Spinal cord (tissue), 10 donors: Measurements from ENCODE around the gene DSCAML1. TPM values are rescaled to one million over a fixed set of nuclear protein-coding genes. Genes with fewer than 3 reads are reported as not detected.
A peak's percentile ranks its signal among the peaks of the same experiment; 100 is the strongest.

ENCODE experiments used
- DNase-seq, 6 donors: peaks; one replicate each; pipeline versions ENCODE4 v3.0.0 to v3.0.0-alpha.2; 2013 to 2015; ENCODE audit warnings: low spot score in 6 of 6, low read depth in 4 of 6
- H3K27ac ChIP-seq: one replicate; pipeline ENCODE4 v1.5.1; 2013; ENCODE audit warnings: low read depth, low read length, control low read depth
- H3K27me3 ChIP-seq: one replicate; pipeline ENCODE4 v1.6.1; 2013; ENCODE audit warnings: low read length; ENCODE audit not compliant: control insufficient read depth, insufficient read depth
- H3K36me3 ChIP-seq: one replicate; pipeline ENCODE4 v1.6.1; 2013; ENCODE audit warnings: low read length; ENCODE audit not compliant: control insufficient read depth, insufficient read depth
- H3K4me1 ChIP-seq: one replicate; pipeline ENCODE4 v1.6.1; 2013; ENCODE audit warnings: low read length; ENCODE audit not compliant: control insufficient read depth, insufficient read depth
- H3K4me3 ChIP-seq: one replicate; pipeline ENCODE4 v1.5.1; 2013; ENCODE audit warnings: low read depth, low read length, control low read depth
- H3K9me3 ChIP-seq: one replicate; pipeline ENCODE4 v1.6.1; 2013; ENCODE audit warnings: low read length; ENCODE audit not compliant: control insufficient read depth, insufficient read depth
- WGBS: methylation state at CpG from one replicate; pipeline ENCODE4 v1.1.5; 2013; ENCODE audit warnings: missing lambda C conversion rate; ENCODE audit not compliant: insufficient coverage; 5-methylcytosine and 5-hydroxymethylcytosine counted together
- polyA plus RNA-seq, 2 donors: library from polyadenylated mRNA; unstranded; fragments of 120-200 nt; gene quantifications; one replicate each; pipeline ENCODE4 v1.2.1, GENCODE V29; 2013; ENCODE audit not compliant: insufficient read length in 2 of 2
- total RNA-seq, 2 donors: library from RNA; depleted of rRNA in 1 of 2; stranded (reverse); fragments of 120-200 nt in 1 of 2; fragments of >200 nt in 1 of 2; gene quantifications; one replicate each; pipeline versions ENCODE4 v1.2.3 to v1.2.4, GENCODE V29; 2013 to 2014
- donor health status: healthy.

The DSCAML1 gene
- total and polyA plus RNA-seq, 4 donors = 3.5 to 14.4 (median 8.2) TPM

DNA sequence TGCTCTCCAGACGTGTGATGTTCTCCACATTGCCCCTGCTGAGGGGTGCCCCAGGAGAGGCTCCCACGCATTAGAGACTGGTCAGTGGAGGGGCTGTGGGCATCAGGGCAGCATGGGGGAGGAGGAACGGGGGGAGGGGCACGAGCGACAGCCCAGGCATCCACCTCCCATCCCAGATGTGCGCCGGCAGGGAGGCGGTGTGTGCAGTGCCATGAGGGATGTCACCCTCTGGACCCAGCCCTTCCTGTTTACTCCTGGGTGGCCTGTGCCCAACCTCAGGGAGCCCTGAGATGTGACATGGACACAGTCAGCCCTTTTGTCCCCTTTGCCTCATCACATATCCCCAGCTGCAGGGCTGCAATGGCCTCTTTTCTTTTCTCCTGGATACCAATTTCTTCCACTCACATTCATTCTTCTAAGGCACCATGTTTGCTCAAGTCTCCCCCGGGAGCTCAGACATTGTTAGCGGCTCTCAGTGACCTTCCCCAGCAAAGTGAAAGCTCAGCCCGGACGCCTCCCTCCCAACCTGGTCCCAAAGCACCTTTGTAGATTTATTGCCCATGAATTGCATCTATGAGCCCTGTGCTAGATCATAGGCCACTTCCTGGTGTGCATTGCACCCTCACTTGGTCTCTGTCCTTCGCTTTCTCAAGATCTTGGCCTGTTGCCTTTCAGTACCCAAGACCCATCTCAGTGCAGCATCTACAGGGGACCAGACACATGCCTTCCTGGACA, 318.7 kb downstream of the DSCAML1 start:
- no peaks in the 10 kb centered on the region for H3K9me3 ChIP-seq
- 64% methylated on average over 6 of the region's 13 CpGs for WGBS
- peaks cover 18% of the 10 kb centered on the region for H3K4me1 ChIP-seq
- no peaks in the 10 kb centered on the region for H3K27me3 ChIP-seq
- H3K27ac ChIP-seq = no peak overlapping the region
- H3K36me3 ChIP-seq = peaks cover 34% of the 10 kb centered on the region
- no peak overlapping the region for H3K4me3 ChIP-seq
- no peak for DNase-seq

DNA sequence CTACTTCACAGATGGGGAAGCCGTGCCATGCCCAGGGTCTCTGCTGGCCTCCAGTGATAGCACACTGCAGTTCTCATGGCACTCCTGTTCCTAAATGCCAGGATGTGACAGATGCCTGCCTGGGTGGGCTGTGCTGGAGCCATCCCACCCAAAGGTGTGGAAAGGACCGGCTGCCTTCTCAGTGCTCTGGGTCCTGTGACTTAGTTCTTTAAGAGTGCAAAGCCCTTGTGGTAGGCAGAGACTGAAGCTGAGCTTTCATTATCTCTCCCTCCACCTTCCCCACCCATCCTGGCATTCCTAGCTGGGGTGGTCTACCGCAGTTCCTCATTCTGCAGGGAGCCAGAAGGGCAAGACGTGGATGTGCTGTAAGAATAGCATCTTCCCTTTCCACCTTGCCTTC, 319.3 kb downstream of the DSCAML1 start:
- Histone ChIP-seq H3K9me3 (no peaks in the 10 kb centered on the region), H3K4me3 (no peak overlapping the region), H3K27ac (no peak overlapping the region), H3K27me3 (no peaks in the 10 kb centered on the region), H3K4me1 (peaks cover 18% of the 10 kb centered on the region), H3K36me3 (peaks cover 34% of the 10 kb centered on the region)
- 79% methylated on average over 3 of the region's 4 CpGs for WGBS
- no peak for DNase-seq

DNA sequence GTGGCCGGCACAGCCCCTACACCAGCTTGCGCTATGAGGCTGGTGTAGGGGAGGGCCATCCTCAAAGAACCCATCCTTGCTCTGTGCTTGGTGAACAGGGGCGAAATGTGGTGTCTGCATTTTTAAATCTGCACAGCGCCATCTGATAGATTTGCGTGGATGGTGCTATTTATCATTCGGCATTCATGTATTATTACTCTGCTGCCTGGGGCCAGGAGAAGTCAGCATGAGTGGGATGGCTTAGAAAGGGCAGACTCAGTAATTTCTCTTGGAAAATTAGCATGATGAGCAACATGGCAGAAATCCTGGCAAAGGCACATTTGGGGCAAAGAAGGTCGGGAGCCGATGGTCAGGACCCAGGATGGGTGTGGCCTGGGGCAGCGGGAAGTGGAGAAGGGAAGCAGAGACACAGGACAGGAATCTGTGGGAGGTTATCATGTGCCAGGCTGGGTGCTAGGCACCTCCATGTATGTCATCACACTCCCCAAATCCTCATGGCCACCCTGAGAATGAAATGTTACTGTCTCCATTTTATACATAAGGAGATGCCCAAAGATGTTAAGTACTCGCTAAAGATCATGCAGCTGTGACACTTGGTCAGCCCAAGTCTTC, 320.4 kb downstream of the DSCAML1 start:
- H3K36me3 ChIP-seq = peaks cover 30% of the 10 kb centered on the region
- no peaks in the 10 kb centered on the region for H3K9me3 ChIP-seq
- peak in 1 of 6 donors; percentile 78 for DNase-seq
- H3K27me3 ChIP-seq = no peaks in the 10 kb centered on the region
- no peak overlapping the region for H3K4me3 ChIP-seq
- WGBS = 45% methylated on average over 6 of the region's 10 CpGs
- peaks cover 15% of the 10 kb centered on the region for H3K4me1 ChIP-seq
- H3K27ac ChIP-seq = no peak overlapping the region

DNA sequence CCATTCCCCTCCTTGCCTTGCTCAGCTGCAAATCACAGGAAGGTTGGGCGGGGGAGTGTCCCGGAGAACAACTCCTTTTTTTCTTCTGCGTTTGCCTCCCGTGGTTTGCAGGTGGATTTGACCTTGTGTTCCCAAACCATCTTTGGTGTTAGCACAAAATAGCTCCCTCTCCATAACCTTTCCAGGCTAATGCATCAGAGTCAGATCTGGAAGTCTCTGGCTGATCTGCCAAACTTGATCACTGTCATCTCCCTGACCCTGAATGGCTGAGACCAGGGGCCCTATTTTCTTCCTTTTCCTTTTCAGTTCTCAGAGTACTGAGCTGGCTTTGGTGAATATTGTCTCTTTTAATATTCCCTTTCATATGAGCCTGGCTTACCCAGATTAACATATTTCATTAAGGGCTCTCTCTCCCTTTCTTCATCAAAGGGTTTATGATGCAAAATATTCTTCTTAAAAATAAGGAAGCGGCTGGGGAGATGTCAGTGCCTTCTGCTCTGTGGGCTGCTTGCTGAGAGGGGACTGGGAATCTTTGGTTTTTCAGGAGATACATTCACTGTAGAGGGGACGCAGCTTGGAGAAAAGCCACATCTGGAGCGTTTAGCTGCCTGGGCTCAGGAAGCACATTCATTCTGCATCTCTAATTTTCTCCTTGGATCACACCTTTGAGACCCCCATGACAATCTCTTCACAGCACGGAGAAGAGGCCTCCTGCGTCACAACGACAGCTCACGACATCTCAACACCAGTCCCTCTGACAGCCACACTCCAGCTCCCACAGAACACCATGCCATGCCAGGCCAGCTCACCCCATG, 321.1 kb downstream of the DSCAML1 start:
- Histone ChIP-seq H3K4me3 (no peak overlapping the region), H3K27me3 (no peaks in the 10 kb centered on the region), H3K36me3 (peaks cover 28% of the 10 kb centered on the region), H3K9me3 (no peaks in the 10 kb centered on the region), H3K4me1 (peaks cover 15% of the 10 kb centered on the region), H3K27ac (no peak overlapping the region)
- DNase-seq = peak in 2 of 6 donors; percentile 32 to 91
- 46% methylated on average over 10 of the region's 11 CpGs for whole genome bisulfite sequencing

DNA sequence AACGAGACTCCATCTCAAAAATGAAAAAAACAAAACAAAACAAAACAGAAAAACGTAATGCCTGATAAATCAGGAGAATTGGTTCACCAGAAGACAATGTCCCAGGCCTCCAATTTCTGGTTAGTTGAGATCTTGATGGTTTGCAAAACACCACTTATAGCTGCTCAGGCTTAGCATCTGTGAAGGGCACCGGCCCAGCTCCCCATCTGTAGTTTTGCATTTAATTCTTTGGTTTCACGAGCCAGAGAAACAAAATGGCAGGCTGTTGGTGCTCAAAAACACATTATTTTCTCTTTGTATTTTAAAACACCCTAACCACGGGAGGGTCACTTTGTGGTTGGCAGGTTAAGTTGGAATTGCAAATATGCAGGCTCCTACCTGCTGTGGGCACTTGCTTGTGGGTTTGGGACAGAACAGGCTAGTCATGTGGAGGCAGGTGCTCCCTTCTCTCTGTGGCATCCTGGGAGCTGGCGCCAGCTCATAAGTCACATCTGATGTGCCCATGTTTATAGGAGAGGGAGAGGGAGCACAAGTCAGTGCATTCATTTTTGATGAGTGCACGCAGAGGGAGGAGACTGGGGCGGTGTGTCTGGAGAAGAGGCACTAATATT, 323.4 kb downstream of the DSCAML1 start:
- peak in 2 of 6 donors; percentile 46 to 71 for DNase-seq
- Histone ChIP-seq H3K27ac (no peak overlapping the region), H3K36me3 (peaks cover 14% of the 10 kb centered on the region), H3K4me1 (peaks cover 15% of the 10 kb centered on the region), H3K27me3 (no peaks in the 10 kb centered on the region), H3K9me3 (no peaks in the 10 kb centered on the region), H3K4me3 (no peak overlapping the region)
- WGBS = 63% methylated on average over 4 of the region's 8 CpGs

DNA sequence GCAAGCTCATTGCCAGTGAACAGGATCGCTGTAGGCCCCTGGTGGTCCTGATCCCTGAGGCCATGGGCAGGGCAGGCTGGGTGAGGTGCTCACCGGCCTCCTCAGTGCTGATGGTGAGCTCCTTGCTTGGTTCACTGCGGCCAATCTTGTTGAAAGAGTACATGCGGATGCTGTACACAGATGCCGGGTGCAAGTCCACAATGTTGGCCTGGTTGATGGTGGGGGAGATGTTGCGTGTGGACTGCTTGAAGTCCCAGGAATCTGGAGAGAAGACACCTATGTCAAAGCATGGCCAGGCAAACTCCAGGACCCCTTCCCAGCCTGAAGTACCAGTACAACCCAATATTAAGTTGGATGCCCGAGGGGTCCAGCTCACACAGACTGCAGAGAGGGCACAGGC, 325.2 kb downstream of the DSCAML1 start:
- no peaks in the 10 kb centered on the region for H3K9me3 ChIP-seq
- no peak for DNase-seq
- 99% methylated on average over 5 of the region's 7 CpGs for whole genome bisulfite sequencing
- no peaks in the 10 kb centered on the region for H3K27me3 ChIP-seq
- H3K4me1 ChIP-seq = peaks cover 17% of the 10 kb centered on the region
- H3K27ac ChIP-seq = no peak overlapping the region
- peaks cover 11% of the 10 kb centered on the region for H3K36me3 ChIP-seq
- H3K4me3 ChIP-seq = no peak overlapping the region

DNA sequence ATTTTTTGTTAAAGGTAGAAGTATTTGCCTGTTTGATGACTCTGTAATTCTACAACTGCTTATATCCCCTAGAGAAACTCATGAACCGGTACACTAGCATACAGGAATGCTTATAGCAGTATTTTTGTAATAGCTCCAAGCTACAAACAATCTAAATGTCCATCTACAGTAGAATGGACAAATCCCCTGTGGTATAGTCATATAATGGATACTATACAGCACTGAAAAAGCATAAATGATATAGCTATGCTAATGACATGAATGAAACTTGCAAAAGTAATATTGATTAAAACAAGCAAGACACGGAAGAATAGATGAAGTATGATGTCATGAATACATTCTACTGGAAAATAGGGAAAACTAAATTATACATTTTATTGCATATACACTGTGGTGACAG, 326.4 kb downstream of the DSCAML1 start:
- no CpG with 5 or more reads among the region's 2 CpGs for WGBS
- no peak overlapping the region for H3K4me3 ChIP-seq
- H3K9me3 ChIP-seq = no peaks in the 10 kb centered on the region
- H3K4me1 ChIP-seq = peaks cover 7% of the 10 kb centered on the region
- no peak overlapping the region for H3K27ac ChIP-seq
- peaks cover 12% of the 10 kb centered on the region for H3K36me3 ChIP-seq
- DNase-seq = no peak
- no peaks in the 10 kb centered on the region for H3K27me3 ChIP-seq

DNA sequence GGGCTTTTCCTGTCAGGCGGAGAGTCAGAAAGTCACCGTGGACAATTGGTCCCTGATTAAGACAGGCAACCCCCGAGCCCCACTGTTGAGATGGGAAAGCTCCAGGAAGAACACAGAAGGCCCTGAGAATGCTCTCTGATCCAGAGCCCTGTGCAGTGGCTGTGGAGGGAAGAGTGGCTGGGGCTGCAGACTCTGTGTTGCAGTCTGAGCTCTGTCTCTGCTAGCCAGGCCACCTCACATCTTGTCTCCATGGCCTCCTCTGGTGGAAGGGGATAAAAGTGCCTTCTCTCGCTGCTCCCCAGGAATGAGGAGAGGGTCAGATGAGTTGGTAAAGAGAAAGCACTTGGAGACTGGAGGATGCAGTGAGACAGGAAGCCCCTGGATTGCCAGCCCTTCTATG, 328.1 kb downstream of the DSCAML1 start:
- DNase-seq = no peak
- H3K4me1 ChIP-seq = peaks cover 9% of the 10 kb centered on the region
- H3K27me3 ChIP-seq = no peaks in the 10 kb centered on the region
- WGBS = 84% methylated on average over 4 of the region's 4 CpGs
- peaks cover 21% of the 10 kb centered on the region for H3K36me3 ChIP-seq
- H3K9me3 ChIP-seq = no peaks in the 10 kb centered on the region
- H3K4me3 ChIP-seq = no peak overlapping the region
- H3K27ac ChIP-seq = no peak overlapping the region

DNA sequence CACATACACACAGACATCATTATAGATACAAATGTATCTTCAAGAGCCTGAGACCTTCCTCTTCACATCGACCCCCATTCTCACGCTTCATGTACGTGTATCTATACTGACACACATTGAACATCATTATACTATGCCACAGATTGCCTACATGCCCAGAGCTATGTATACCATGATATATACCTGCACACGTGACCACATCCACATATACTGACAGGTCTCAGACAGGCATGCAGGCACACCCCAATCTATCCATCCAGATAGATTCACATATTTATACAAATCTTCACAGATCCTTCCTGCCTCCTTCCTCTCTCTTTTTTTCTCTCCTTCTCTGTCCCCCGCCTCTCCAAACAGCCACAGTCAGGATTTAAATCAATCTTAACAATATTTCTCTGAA, 329.2 kb downstream of the DSCAML1 start:
- Histone ChIP-seq H3K36me3 (peaks cover 29% of the 10 kb centered on the region), H3K27me3 (no peaks in the 10 kb centered on the region), H3K9me3 (no peaks in the 10 kb centered on the region), H3K4me3 (no peak overlapping the region), H3K27ac (no peak overlapping the region), H3K4me1 (peaks cover 8% of the 10 kb centered on the region)
- no peak for DNase-seq
- 63% methylated on average over 4 of the region's 5 CpGs for WGBS
